NCI-H187 (cell line): Measurements from ENCODE around the gene MAST4.
A peak's percentile ranks its signal among the peaks of the same experiment; 100 is the strongest.

Source experiments
- DNase-seq, 2 experiments: peaks; one replicate each; lab custom pipeline; 2025; lab: John Stamatoyannopoulos, UW

MAST4 gene

GRCh38 chr5:67133217-67133616, 537.0 kb downstream of the MAST4 start:
- DNase-seq: no peak

DNA sequence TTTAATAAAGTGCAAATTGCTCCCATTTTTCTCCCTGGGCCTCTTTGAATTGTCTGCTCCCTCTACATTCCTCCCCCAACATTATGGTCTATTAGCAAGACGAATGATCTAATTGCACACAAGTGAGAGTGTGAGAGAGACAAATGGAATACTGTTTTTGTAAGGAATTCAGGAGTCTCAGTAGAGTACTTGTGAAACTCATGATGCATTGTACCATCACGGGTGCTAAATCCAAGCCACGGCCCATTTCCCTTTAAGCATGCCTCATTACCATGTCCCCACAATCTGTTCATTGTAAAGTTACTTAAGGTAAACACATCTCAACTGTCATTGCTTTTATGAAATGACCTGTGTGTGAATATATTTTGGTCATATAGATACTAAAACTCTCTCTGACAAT, 537.6 kb downstream of the MAST4 start:
- DNase-seq: peak; percentile 71 to 90

- DNase-seq: no peak
These were observed 539.3 kb downstream of the MAST4 start for GRCh38 chr5:67135381-67135984.

DNA sequence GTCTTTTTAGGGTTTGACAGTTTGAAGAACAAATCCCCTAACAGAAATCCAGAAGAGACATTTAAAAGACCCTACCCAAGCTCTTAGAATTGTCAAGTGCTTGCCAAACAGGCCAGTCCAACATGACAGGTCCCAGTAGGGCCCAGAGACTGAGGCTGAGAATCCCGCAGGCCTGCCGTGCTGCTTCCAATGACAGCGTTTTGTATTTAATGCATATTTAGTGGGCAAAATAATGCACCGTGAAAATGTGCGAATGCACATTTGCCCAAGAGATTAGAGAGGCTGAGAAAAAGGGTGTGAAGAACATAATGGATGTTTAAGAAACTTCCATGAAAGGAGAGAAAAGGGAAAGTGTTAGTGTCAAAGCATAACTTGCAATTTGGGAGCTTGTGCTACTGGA, 542.8 kb downstream of the MAST4 start:
- no peak for DNase-seq

DNA sequence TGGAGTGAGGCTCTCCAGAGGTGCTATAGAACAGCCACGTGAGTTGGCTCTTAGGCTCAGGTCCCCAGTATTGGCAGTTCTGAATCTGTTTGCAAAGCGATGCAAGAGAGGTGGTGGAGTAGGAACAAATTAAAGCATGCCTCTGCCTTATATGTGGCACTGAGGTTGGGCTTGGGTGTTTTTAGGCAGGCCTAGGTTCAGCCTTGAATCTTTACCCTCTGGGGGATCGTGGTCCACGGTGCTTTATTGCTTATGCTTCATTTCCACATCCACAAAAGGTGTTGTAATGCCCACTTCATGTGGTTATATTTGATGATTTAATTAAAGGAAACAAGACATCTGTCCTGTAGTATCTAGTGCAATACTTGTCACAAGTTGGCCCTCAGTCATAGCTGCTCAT, 544.2 kb downstream of the MAST4 start:
- DNase-seq: no peak

DNA sequence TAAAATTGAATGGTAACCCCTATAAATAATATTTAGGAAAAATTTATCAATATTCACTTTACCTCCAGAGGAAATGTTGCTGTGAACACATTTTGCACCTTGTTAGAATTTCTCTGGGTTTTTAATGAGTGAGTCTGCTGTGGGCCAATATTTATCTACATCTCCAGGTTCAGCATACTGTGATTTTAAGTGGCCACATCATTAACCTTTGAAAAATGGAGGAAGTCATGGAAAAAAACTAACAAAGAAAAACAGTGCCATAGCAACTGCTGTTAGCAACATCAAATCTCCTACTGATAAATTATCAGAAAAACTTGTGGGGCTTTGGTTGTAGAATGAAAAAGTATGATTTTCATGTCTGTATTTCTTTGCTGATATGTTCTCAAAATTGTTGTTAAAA, 545.5 kb downstream of the MAST4 start:
- DNase-seq: no peak

DNA sequence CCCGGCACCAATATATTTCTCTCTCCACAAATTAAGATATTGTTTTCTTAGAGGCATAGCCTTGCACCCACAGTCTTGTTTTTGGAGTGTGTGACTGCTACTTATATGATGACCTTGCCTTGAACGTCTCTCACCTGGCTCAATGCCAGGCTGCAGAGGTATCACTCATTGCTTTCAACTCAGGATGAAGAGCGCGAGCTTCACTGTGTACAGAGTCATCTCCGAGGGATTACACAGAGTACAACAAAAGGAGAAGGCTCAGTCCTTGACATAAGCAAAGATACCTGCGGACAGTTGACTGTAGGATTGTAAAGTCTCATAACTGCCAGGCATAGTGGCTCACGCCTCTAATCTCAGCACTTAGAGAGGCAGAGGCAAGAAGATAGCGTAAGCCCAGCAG, 546.6 kb downstream of the MAST4 start:
- no peak for DNase-seq

- DNase-seq: no peak
These were observed 547.4 kb downstream of the MAST4 start for GRCh38 chr5:67143549-67143948.

GRCh38 chr5:67144183-67144639, 548.0 kb downstream of the MAST4 start:
- no peak for DNase-seq

DNA sequence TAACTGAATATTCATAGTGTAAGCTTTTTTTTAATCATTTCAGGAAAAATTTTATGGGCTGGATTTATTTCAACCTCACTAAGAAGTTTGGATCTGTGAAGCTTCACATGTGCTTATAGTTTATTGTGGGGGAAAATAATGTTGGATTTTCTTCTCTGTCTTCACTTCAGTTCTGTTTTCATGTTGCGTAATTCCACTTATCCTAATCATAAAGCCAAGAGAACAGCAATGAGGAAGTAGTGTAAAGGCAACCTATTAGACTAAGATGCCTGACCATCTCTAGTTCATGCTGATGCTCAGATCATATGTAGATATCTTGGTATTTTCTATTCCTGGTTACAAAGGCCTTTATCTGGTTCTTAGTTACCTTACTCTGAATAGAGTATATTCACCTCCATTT, 550.4 kb downstream of the MAST4 start:
- DNase-seq: no peak

- no peak for DNase-seq
These were observed 550.8 kb downstream of the MAST4 start for GRCh38 chr5:67146981-67147380.

GRCh38 chr5:67147760-67148159, 551.6 kb downstream of the MAST4 start:
- DNase-seq: no peak

DNA sequence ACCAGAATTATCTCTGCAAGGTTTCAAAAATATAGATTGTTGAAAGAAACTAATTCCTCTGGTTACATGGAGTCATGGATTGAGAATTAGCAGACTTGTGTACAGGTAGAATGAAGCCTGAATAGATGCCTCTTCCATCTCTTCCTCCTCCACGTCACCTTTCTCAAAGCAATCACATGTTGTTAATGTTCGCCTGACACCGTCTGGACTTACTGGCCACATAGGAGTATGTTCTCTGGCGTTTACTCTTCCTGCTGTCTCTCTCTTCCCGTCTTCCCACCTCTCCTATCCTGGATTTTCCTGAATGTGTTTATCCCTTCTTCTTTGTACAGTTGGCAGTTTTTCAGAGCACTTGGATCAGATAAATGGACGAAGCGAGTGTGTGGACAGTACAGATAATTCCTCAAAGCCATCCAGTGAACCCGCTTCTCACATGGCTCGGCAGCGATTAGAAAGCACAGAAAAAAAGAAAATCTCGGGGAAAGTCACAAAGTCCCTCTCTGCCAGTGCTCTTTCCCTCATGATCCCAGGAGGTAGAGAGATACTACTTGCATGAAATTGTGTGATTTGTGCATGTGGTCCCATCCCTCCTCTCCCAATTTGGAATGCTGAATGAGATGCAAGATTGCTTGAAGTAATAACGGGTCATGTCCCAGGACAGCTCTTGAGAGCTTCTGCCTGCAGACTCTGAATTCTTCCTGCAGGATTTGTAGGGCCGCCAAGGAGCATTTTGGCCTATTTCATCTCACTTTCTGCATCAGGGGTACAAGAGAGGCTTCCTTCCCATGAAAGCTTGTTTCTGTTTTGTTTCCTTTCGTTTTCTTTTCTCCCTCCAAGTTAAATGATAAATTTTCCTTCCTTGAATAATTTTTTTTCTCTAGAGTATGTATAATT, 553.1 kb downstream of the MAST4 start:
- no peak for DNase-seq

- no peak for DNase-seq
These were observed 553.8 kb downstream of the MAST4 start for GRCh38 chr5:67149951-67150523.

DNA sequence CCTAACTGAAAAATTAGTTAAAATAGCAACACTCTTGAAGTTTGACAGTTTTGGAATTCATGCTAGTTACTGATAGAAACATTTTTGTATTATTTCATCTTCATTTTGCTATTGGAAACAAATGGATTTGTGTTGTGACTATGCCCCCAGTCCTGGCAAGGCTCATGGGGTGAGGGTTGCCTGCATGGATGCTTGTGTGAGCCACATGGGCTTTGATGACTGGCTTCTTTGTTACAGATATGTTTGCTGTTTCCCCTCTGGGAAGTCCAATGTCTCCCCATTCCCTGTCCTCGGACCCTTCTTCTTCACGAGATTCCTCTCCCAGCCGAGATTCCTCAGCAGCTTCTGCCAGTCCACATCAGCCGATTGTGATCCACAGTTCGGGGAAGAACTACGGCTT, 556.2 kb downstream of the MAST4 start:
- no peak for DNase-seq

- DNase-seq: no peak
These were observed 557.1 kb downstream of the MAST4 start for GRCh38 chr5:67153292-67153691.

DNA sequence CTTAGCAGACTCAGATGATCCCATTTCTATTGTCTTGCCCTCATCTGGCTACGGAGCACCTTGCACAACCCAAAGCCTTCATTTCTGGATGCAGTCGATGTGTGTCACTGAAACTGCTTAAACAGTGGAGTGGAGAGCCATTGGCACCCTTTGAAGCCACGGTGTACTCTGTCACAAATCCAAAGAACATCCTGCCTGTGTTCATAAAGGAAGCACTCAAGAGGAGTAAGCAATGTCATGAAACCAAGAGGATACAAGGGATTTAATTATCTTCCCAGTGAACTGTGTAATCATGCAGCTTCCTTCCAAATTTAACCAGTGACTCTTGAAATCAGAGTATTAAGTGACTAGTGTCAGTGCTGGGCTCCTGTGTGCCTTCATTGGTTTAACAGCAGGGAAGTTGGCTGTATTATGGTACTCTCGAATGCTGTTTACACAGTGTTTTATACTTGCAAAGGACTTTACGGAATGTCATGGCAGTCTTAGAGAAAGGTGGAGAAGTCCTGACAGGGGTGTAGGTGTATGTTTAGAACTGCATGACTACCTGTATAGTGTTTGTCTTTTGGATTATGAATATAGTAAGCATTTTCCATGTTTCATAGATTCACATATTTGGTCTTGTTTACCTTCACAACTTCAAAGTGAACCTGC, 558.5 kb downstream of the MAST4 start:
- peak; percentile 33 to 44 for DNase-seq

DNA sequence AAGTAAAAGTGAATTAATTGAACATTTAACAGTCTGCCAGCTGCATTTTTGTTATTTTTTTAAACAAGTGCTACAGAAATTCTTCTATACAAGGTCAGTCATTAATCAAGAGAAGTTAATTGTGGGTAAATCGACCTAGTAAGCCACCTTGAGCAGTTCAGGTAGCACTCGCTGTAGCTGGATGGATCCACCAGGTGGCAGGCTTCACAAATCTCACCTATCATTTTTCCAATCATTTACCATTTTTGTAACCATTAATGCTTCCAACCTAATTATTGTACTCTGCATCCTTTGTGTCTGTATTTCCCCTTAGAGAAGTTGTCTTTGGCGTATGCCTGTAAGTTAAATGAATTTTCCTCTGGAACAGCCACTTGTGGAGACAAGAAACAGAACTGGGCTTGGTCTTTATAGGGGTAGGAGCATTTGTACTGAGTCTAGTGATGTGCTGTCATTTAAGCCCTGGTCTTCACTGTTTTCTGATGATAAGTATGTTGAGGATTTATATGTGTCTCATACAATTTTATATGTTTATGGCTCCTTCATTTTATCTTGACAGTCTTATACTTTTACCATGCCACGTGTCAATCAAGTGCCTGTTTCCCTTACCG, 560.9 kb downstream of the MAST4 start:
- DNase-seq: peak in 1 of 2 experiments; percentile 13

DNA sequence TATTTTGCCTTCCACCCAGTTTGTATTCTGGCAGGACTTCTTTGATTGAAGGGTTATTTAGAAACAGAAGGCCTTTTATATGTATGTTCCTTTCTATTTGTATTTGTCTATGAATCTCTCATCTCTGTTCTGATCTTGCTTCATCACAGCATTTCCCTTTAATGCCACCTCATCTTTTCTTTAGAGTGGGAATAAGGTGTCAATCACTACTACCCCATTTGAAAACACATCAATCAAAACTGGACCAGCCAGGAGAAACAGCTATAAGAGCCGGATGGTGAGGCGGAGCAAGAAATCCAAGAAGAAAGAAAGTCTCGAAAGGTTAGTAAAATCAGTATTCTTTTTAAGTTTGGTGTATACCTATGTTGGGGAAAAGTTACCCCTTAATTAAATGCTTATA, 564.1 kb downstream of the MAST4 start:
- no peak for DNase-seq

DNA sequence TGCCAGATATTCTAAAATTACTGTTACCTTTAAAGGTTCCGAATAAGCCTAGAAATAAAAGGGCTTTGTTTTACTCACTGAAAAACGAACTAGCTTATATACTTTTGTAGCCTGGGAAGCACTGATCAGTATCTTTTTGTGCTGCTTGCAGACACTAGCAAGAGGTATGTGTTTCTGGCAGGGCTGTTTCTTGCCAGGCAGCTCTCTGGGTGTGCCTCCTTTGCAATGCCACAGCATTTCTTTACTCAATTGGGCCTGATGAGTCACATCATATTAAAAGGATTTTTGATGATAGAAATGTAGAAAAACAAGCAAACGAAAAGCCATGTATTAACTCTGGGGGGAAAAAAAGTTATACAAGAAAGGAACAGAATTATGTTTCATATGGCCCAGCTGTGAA, 564.8 kb downstream of the MAST4 start:
- DNase-seq: no peak

DNA sequence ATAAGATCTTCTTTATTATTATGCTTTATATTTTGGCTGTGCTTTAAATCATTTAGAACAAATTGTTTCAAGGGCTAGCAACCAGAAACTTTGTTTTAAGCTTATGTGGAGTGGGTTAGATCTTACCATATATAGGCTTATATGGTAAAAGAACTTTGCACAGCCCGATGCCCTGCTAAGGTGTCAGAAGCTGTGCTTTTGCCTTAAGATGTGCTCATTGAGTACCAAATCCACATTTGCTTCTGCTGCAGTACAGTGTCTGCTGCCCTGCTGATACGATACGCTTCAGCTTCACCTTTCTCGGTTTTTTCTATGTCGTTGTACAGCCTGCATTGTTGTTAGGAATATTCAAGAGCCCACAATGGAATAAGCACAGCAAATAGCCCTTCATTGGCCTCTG, 565.6 kb downstream of the MAST4 start:
- DNase-seq: no peak

DNA sequence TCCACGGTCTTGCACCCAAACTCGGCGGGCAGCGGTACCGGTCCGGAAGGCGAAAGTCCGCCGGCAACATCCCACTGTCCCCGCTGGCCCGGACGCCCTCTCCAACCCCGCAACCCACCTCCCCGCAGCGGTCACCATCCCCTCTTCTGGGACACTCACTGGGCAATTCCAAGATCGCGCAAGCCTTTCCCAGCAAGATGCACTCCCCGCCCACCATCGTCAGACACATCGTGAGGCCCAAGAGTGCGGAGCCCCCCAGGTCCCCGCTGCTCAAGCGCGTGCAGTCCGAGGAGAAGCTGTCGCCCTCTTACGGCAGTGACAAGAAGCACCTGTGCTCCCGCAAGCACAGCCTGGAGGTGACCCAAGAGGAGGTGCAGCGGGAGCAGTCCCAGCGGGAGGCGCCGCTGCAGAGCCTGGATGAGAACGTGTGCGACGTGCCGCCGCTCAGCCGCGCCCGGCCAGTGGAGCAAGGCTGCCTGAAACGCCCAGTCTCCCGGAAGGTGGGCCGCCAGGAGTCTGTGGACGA, 567.1 kb downstream of the MAST4 start:
- DNase-seq: no peak
